ENCODE data around the gene ZBTB8B. TPM values are rescaled to one million over a fixed set of nuclear protein-coding genes. Genes with fewer than 3 reads are reported as not detected.

The ZBTB8B gene
- total and polyA plus RNA-seq, 10 of the 15 experiments (the other 5 are each of a cell fraction or from before 2014, with no cell fraction given): under 0.01 to 0.04 (median 0.01) TPM; not detected in 4

DNA sequence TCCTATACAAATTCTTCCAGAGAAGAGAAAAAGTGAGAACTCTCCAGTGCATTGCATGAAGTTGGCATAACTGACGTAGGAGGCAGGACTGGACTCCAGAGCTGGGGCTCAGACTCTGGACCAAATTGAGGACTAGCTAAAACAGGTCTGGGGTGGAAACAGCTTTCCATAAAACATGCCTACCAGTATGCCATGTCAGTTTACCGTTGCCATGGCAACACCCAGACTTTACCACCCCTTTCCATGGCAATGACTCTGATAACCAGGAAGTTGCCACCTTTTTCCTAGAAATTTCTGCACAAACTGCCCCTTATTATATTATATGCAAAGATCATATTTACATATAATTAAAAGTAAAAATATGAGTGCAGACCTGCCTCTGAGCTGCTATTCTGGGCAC, 8.9 kb upstream of the ZBTB8B start:
- ChIA-PET SMC1A (ENCODE audit: uncharacterized antibody, unreplicated experiment) (no interaction called here), POLR2A (no interaction called here), CTCF (no interaction called here), RAD21 (ENCODE audit: unreplicated experiment) (no interaction called here)
- no peaks in the 10 kb centered on the region for H4K20me1 ChIP-seq (ENCODE audit: control insufficient read depth, insufficient read depth)
- H3K4me2 ChIP-seq (ENCODE audit: control insufficient read depth, insufficient read depth): no peak overlapping the region
- intact Hi-C loops (cut with micrococcal nuclease; ENCODE audit: unreplicated experiment): no loop called here
- no peak for TF ChIP-seq ETV6 (conservative IDR thresholded peaks at IDR 0.05 in 1 of 2, IDR thresholded peaks at IDR 0.05 in 1 of 2; ENCODE audit: borderline replicate concordance in 1 of 2, low read depth in 1 of 2)
- TF ChIP-seq CBFB (IDR thresholded peaks at IDR 0.05; ENCODE audit: low read depth): no peak
- TF ChIP-seq, protein P1, sequence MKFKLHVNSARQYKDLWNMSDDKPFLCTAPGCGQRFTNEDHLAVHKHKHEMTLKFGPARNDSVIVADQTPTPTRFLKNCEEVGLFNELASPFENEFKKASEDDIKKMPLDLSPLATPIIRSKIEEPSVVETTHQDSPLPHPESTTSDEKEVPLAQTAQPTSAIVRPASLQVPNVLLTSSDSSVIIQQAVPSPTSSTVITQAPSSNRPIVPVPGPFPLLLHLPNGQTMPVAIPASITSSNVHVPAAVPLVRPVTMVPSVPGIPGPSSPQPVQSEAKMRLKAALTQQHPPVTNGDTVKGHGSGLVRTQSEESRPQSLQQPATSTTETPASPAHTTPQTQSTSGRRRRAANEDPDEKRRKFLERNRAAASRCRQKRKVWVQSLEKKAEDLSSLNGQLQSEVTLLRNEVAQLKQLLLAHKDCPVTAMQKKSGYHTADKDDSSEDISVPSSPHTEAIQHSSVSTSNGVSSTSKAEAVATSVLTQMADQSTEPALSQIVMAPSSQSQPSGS (IDR thresholded peaks at IDR 0.05; ENCODE audit: low read length): no peak
- no peak for TF ChIP-seq RB1 (IDR thresholded peaks at IDR 0.05; ENCODE audit: borderline replicate concordance)
- no peak for TF ChIP-seq ZSCAN29 (IDR thresholded peaks at IDR 0.05)
- TF ChIP-seq RAD51 (IDR thresholded peaks at IDR 0.05): no peak
- TF ChIP-seq POU2F2 (IDR thresholded peaks at IDR 0.05; ENCODE audit: borderline replicate concordance, low read depth, low read length): no peak
- no peak for TF ChIP-seq YBX1 (IDR thresholded peaks at IDR 0.05)
- TF ChIP-seq ESRRA (IDR thresholded peaks at IDR 0.05; ENCODE audit: low read length): no peak
- no peak for TF ChIP-seq RUNX3 (IDR thresholded peaks at IDR 0.05; ENCODE audit: low read length)
- no peak for TF ChIP-seq CHD2 (IDR thresholded peaks at IDR 0.05; ENCODE audit: borderline replicate concordance, low read depth, low read length)
- TF ChIP-seq SMC3 (IDR thresholded peaks at IDR 0.05; ENCODE audit: borderline replicate concordance, low read length): no peak
- TF ChIP-seq, protein P2, sequence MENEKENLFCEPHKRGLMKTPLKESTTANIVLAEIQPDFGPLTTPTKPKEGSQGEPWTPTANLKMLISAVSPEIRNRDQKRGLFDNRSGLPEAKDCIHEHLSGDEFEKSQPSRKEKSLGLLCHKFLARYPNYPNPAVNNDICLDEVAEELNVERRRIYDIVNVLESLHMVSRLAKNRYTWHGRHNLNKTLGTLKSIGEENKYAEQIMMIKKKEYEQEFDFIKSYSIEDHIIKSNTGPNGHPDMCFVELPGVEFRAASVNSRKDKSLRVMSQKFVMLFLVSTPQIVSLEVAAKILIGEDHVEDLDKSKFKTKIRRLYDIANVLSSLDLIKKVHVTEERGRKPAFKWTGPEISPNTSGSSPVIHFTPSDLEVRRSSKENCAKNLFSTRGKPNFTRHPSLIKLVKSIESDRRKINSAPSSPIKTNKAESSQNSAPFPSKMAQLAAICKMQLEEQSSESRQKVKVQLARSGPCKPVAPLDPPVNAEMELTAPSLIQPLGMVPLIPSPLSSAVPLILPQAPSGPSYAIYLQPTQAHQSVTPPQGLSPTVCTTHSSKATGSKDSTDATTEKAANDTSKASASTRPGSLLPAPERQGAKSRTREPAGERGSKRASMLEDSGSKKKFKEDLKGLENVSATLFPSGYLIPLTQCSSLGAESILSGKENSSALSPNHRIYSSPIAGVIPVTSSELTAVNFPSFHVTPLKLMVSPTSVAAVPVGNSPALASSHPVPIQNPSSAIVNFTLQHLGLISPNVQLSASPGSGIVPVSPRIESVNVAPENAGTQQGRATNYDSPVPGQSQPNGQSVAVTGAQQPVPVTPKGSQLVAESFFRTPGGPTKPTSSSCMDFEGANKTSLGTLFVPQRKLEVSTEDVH (IDR thresholded peaks at IDR 0.05; ENCODE audit: low read depth, partially characterized antibody): no peak
- no peak for TF ChIP-seq FOXM1 (IDR thresholded peaks at IDR 0.05; ENCODE audit: low read depth, low read length)
- no peak for TF ChIP-seq BCL11A (IDR thresholded peaks at IDR 0.05; ENCODE audit: low read depth, low read length)
- no peak for TF ChIP-seq HDGF (IDR thresholded peaks at IDR 0.05)
- TF ChIP-seq NFYB (IDR thresholded peaks at IDR 0.05; ENCODE audit: insufficient read depth, low read depth, low read length): no peak
- TF ChIP-seq, protein P3, sequence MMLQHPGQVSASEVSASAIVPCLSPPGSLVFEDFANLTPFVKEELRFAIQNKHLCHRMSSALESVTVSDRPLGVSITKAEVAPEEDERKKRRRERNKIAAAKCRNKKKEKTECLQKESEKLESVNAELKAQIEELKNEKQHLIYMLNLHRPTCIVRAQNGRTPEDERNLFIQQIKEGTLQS (IDR thresholded peaks at IDR 0.05; ENCODE audit: borderline replicate concordance, extremely low read depth, low read depth, low read length): no peak
- peaks cover 4% of the 10 kb centered on the region; the same call in 2 of the 3 replicates for H3K9me3 ChIP-seq (replicated peaks; ENCODE audit: control insufficient read depth, insufficient read depth, low read length)
- H3K36me3 ChIP-seq (ENCODE audit: control insufficient read depth in 2 of 2, insufficient read depth in 2 of 2, low read length in 1 of 2): no peaks in the 10 kb centered on the region
- no TSS peak for BruUV-seq (replicated peaks)
- DNase-seq (ENCODE audit: low read depth, low spot score) (no peak), FAIRE-seq (no peak), ATAC-seq (no peak)
- no peak overlapping the region for H3K27ac ChIP-seq (ENCODE audit: control insufficient read depth, insufficient read depth)
- H3K79me2 ChIP-seq (ENCODE audit: control insufficient read depth, insufficient read depth, low read length): no peaks in the 10 kb centered on the region
- no peaks in the 10 kb centered on the region for H3K4me1 ChIP-seq (ENCODE audit: control insufficient read depth, insufficient read depth, low read length)
- H3K9ac ChIP-seq (ENCODE audit: control insufficient read depth, insufficient read depth, low read length): no peak overlapping the region
- 7% methylated on average over 2 of the region's 2 CpGs for WGBS (ENCODE audit: insufficient coverage, insufficient replicate concordance, low lambda C conversion rate, missing lambda C conversion rate)
- no peak overlapping the region for H3K4me3 ChIP-seq
- no peaks in the 10 kb centered on the region for H3K27me3 ChIP-seq (replicated peaks in 1 of 2; ENCODE audit: control insufficient read depth in 2 of 2, insufficient read depth in 2 of 2, low read length in 1 of 2)
- in situ Hi-C loops (cut with MboI): no loop called here
- no peak overlapping the region for H2AFZ ChIP-seq (ENCODE audit: control insufficient read depth, low read depth, low read length)
